ENCODE results near the gene TMUB1.
"Not testable (repeated sequence)": the region's sequence is repeated elsewhere in the genome, so short reads cannot be mapped to it uniquely, and the experiment has no call there.

The TMUB1 gene

GRCh38 chr7:151057506-151057988 lies 25.7 kb downstream of the TMUB1 start, which contains the start of gene CDK5:
Gene CDK5, minus strand, starts transcription at chr7:151057897. Its CDS starts 49 bp downstream, at chr7:151057848.
- DNase-seq (ENCODE audit: low read depth in 2 of 2, low spot score in 1 of 2), result no peak

DNA sequence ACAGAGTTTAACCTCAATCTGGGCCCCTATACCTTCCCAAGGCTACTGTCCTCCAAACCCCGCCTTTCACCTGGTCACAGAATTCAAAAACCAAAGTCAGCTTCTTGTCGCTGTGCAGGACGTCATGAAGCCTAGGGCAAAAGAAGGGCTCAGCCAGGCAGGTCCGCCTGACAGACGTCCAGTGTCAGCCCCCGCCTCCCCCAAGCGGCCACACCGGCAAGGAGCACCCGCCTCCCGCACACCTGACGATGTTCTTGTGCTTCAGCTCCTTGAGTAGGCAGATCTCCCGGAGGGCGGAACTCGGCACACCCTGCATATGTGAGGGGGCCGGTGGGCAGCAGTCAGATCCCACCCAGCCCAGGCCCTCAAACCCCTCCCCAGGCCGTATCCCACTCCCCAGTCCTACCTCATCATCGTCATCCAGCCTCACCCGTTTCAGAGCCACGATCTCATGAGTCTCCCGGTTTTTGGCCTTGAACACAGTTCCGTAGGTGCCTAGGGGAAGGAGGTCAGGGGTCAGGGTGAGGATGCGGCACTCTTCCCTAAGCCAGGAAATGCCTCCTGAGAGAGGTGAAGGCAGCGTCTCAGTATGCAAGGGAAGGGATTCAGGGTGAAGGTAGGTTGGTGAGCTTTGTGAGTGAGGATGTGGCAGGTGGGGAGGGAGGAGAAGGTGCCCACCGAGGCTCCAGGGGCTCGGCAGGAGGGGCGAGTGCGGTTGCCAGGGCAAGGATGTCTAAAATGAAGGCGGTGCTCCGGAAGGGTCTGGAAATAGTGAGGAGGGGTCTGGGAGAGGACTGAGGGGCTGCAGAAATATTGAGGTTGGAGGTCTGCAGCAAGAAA lies 26.4 kb downstream of the TMUB1 start:
- DNase-seq (ENCODE audit: low read depth in 2 of 2, low spot score in 1 of 2), result no peak

GRCh38 chr7:151056283-151056665 lies 27.0 kb downstream of the TMUB1 start:
- DNase-seq (ENCODE audit: low read depth in 2 of 2, low spot score in 1 of 2), result no peak

GRCh38 chr7:151053751-151054150 lies 29.5 kb downstream of the TMUB1 start:
- no peak for DNase-seq (ENCODE audit: low read depth in 2 of 2, low spot score in 1 of 2)

GRCh38 chr7:151053096-151053495 lies 30.2 kb downstream of the TMUB1 start:
- no peak for DNase-seq (ENCODE audit: low read depth in 2 of 2, low spot score in 1 of 2)

DNA sequence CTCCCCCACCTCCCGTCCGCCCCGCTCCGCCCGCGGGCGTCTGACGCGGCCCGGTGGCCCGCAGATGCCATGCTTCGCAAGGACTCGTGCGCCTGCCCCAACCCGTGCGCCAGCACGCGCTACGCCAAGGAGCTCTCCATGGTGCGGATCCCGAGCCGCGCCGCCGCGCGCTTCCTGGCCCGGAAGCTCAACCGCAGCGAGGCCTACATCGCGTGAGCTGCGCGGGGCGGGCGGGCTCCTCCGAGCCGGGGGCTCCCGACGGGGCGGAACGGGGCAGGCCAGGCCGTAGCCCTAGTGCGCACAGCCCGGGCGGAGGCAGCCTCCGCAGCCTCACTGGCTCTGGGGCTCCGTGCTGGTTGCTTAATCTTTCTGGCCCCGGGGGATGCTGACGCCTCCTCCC lies 32.2 kb downstream of the TMUB1 start:
- DNase-seq (ENCODE audit: low read depth in 2 of 2, low spot score in 1 of 2), result no peak

DNA sequence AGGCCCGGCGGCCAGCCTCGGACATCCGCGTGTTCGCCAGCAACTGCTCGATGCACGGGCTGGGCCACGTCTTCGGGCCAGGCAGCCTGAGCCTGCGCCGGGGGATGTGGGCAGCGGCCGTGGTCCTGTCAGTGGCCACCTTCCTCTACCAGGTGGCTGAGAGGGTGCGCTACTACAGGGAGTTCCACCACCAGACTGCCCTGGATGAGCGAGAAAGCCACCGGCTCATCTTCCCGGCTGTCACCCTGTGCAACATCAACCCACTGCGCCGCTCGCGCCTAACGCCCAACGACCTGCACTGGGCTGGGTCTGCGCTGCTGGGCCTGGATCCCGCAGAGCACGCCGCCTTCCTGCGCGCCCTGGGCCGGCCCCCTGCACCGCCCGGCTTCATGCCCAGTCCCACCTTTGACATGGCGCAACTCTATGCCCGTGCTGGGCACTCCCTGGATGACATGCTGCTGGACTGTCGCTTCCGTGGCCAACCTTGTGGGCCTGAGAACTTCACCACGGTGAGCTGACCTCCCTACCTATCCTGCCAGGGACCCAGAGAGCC lies 34.3 kb downstream of the TMUB1 start:
- DNase-seq (ENCODE audit: low read depth in 2 of 2, low spot score in 1 of 2), result no peak

GRCh38 chr7:151047976-151048815 lies 35.1 kb downstream of the TMUB1 start, which contains the start of gene ASIC3:
Gene ASIC3, plus strand, starts transcription at chr7:151048531. Its CDS starts 355 bp downstream, at chr7:151048886.
- DNase-seq (ENCODE audit: low read depth in 2 of 2, low spot score in 1 of 2), result no peak

GRCh38 chr7:151046603-151047573 lies 36.4 kb downstream of the TMUB1 start:
- no peak for DNase-seq (ENCODE audit: low read depth in 2 of 2, low spot score in 1 of 2)

GRCh38 chr7:151045967-151046366 lies 37.3 kb downstream of the TMUB1 start:
- no peak for DNase-seq (ENCODE audit: low read depth in 2 of 2, low spot score in 1 of 2)

- DNase-seq (ENCODE audit: low read depth in 2 of 2, low spot score in 1 of 2), result no peak
Measured at GRCh38 chr7:151045262-151045661, 38.0 kb downstream of the TMUB1 start.

- no peak for DNase-seq (ENCODE audit: low read depth in 2 of 2, low spot score in 1 of 2)
Measured at GRCh38 chr7:151043959-151044358, 39.3 kb downstream of the TMUB1 start.

- DNase-seq (ENCODE audit: low read depth in 2 of 2, low spot score in 1 of 2), result not testable (repeated sequence)
Measured at GRCh38 chr7:151043449-151043848, 39.8 kb downstream of the TMUB1 start.

GRCh38 chr7:151040616-151041375 lies 42.5 kb downstream of the TMUB1 start:
- DNase-seq (ENCODE audit: low read depth in 2 of 2, low spot score in 1 of 2), result no peak

DNA sequence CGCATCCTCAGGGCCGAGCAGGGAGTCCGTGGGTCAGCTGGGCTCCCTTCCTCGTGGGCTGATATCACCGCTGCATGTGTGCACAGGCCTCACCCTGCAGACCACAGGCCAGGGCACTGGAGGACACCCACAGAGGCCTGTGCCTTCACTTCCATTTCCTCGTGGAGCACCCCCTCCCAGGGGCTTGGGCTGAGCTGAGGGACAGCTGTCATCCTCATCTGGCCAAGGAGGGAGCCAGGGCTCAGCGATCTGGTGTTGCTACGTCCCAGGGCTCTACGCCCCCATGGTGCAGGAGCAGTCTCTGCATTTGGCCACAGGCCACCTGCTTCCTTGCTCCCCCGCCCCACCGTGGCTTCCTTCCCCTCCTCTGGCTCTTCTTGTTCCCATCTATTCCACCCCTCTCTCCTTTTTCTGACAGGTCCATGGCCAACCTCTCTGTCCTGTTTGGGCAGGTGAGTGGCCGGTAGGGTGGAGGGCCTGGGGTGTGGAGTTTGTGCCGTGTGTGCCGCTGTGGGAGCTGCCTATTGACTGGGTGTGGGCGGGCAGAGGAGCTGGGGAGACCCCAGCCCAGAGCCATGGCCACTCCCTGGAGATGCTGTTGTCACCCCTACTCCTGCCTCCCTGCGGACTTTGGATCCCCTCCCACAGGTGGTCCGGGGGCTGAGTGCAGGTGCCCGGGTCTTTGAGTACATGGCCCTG lies 43.3 kb downstream of the TMUB1 start:
- no peak for DNase-seq (ENCODE audit: low read depth in 2 of 2, low spot score in 1 of 2)

- DNase-seq (ENCODE audit: low read depth in 2 of 2, low spot score in 1 of 2), result peak in 1 of 2 donors; percentile 66
Measured at GRCh38 chr7:151038951-151039849, 44.1 kb downstream of the TMUB1 start.

DNA sequence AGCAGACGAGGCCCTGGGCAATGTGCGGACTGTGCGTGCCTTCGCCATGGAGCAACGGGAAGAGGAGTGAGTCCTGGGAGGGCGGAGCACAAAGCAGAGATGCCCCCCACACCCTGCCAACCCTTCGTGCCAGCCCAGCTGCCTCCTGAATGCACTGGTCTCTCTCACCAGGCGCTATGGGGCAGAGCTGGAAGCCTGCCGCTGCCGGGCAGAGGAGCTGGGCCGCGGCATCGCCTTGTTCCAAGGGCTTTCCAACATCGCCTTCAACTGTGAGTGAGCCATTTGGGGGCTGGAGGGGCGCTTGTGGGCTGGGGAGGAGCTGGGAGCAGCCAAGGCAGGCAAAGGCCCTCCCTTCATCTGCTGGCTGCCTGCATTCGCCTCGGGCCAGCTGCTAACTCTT lies 47.4 kb downstream of the TMUB1 start:
- no peak for DNase-seq (ENCODE audit: low read depth in 2 of 2, low spot score in 1 of 2)
